ENCODE measurements around the gene TBL2. TPM values are rescaled to one million over a fixed set of nuclear protein-coding genes. Genes with fewer than 3 reads are reported as not detected.

The TBL2 gene, protein sequence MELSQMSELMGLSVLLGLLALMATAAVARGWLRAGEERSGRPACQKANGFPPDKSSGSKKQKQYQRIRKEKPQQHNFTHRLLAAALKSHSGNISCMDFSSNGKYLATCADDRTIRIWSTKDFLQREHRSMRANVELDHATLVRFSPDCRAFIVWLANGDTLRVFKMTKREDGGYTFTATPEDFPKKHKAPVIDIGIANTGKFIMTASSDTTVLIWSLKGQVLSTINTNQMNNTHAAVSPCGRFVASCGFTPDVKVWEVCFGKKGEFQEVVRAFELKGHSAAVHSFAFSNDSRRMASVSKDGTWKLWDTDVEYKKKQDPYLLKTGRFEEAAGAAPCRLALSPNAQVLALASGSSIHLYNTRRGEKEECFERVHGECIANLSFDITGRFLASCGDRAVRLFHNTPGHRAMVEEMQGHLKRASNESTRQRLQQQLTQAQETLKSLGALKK
- polyA plus RNA-seq: 10 to 100 TPM in 2 of 4 donors, 1 to 10 TPM in 2; 5.4 to 40.1 (median 19.0) TPM
- long read RNA-seq, donor 1, full-length matches to known transcripts: 17 of 17 reads
- long read RNA-seq, donor 1, partial matches to known transcripts: 0 of 17 reads
- long read RNA-seq, donor 1, other reads (novel, unspliced or antisense): 0 of 17 reads
- long read RNA-seq, donor 2, full-length matches to known transcripts: 2 of 2 reads
- long read RNA-seq, donor 2, partial matches to known transcripts: 0 of 2 reads
- long read RNA-seq, donor 2, other reads (novel, unspliced or antisense): 0 of 2 reads
- long read RNA-seq, donor 3, full-length matches to known transcripts: 4 of 4 reads
- long read RNA-seq, donor 3, partial matches to known transcripts: 0 of 4 reads
- long read RNA-seq, donor 3, other reads (novel, unspliced or antisense): 0 of 4 reads
- long read RNA-seq, donor 4, full-length matches to known transcripts: 1 of 1 reads
- long read RNA-seq, donor 4, partial matches to known transcripts: 0 of 1 reads
- long read RNA-seq, donor 4, other reads (novel, unspliced or antisense): 0 of 1 reads
- long read RNA-seq, donor 5, full-length matches to known transcripts: 2 of 7 reads
- long read RNA-seq, donor 5, partial matches to known transcripts: 5 of 7 reads
- long read RNA-seq, donor 5, other reads (novel, unspliced or antisense): 0 of 7 reads
- long read RNA-seq, donor 6, full-length matches to known transcripts: 4 of 4 reads
- long read RNA-seq, donor 6, partial matches to known transcripts: 0 of 4 reads
- long read RNA-seq, donor 6, other reads (novel, unspliced or antisense): 0 of 4 reads
- long read RNA-seq, donor 7, full-length matches to known transcripts: 8 of 8 reads
- long read RNA-seq, donor 7, partial matches to known transcripts: 0 of 8 reads
- long read RNA-seq, donor 7, other reads (novel, unspliced or antisense): 0 of 8 reads
- long read RNA-seq, donor 8: 0 reads
- long read RNA-seq, donor 9, full-length matches to known transcripts: 2 of 2 reads
- long read RNA-seq, donor 9, partial matches to known transcripts: 0 of 2 reads
- long read RNA-seq, donor 9, other reads (novel, unspliced or antisense): 0 of 2 reads
- long read RNA-seq, donor 10, full-length matches to known transcripts: 7 of 7 reads
- long read RNA-seq, donor 10, partial matches to known transcripts: 0 of 7 reads
- long read RNA-seq, donor 10, other reads (novel, unspliced or antisense): 0 of 7 reads

DNA sequence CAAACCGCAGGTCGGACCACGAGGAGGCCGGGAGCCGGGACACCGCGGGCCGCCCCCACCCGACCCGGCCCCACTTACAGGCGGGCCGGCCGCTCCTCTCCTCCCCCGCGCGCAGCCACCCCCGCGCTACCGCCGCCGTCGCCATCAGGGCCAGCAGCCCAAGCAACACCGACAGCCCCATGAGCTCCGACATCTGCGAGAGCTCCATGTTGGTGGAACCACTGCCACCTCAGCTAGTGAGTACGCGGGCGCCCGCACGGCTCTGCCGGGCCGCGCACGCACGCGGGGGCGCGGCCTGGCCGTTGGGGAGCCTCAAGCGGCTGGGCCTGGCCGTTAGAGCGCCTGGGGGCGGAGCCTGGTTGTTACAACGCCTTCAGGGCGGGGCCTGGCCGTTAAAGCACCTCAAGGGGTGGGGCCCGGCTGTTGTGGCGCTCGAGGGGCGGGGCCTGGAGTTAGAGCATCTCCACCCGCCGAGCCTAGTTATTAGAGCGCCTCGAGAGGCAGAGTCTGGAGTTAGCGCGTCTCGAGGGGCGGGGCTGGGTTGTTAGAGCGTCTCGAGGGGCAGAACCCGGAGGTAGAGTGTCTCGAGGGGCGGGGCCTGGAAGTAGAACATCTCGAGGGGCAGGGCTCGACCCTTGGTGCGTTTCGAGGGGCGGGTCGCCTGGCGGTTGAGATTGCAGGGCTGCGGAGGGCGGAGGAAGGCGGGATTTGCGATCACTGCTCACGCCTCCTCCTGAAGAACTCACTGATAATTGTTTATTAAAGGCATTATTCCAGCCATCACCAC, at the start of gene TBL2:
Gene TBL2 (minus strand): TSS at position 238 of the 787 bp plus-strand sequence. CDS start 30 bp downstream, at position 208.
- Histone ChIP-seq H3K9me3 (ENCODE audit: control insufficient read depth in 2 of 2, insufficient read depth in 1 of 2, low read depth in 1 of 2, low read length in 1 of 2) (peaks cover 0 to 2% of the 10 kb centered on the region in 2 donors), H3K36me3 (ENCODE audit: control insufficient read depth in 3 of 3, insufficient read depth in 2 of 3, low read depth in 1 of 3, low read length in 3 of 3) (peaks cover 4 to 33% (median 5%) of the 10 kb centered on the region in 3 donors), H3K27me3 (ENCODE audit: control insufficient read depth in 3 of 3, insufficient read depth in 3 of 3, low read length in 3 of 3) (no peaks in the 10 kb centered on the region), H3K27ac (ENCODE audit: low read depth in 1 of 3, low read length in 2 of 3) (peak within 1 kb of the TSS; percentile 78 to 94 (median 93)), H3K4me1 (ENCODE audit: control insufficient read depth in 3 of 3, insufficient read depth in 2 of 3, low read depth in 1 of 3, low read length in 2 of 3) (peaks cover 0 to 16% (median 7%) of the 10 kb centered on the region in 3 donors), H3K4me3 (ENCODE audit: low read depth in 1 of 3, low read length in 3 of 3) (peak within 1 kb of the TSS; percentile 82 to 99 (median 86))
- FAIRE-seq (no peak), DNase-seq (peak; percentile 99 to 100)
- 0 to 1% (median 1%) methylated on average over 52 to 75 of the region's 75 CpGs for WGBS, 3 donors

DNA sequence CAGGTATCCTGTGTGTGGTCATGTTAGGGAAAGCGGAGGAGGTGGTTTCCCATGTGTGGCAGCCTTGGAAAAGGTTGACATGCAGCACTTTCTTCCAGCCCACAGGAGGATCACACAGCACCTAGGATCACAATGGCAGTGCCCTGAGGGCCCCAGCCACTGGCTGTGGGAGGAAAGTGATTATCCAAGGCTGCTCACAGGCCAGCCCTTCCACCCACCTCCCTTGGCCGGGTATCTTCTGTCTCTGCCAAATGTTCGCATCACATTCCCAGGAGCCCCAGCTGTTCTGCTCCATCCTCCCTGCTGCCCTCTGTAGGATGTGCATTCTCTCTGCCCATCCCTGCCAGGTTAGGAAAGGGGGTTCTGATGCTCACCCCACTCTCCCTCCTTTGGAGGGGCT, 48.4 kb upstream of the TBL2 start:
- Histone ChIP-seq H3K9me3 (ENCODE audit: control insufficient read depth in 2 of 2, insufficient read depth in 1 of 2, low read depth in 1 of 2, low read length in 1 of 2) (no peaks in the 10 kb centered on the region), H3K4me1 (ENCODE audit: control insufficient read depth in 3 of 3, insufficient read depth in 2 of 3, low read depth in 1 of 3, low read length in 2 of 3) (peaks cover 0 to 6% (median 5%) of the 10 kb centered on the region in 3 donors), H3K4me3 (ENCODE audit: low read depth in 1 of 3, low read length in 3 of 3) (no peak overlapping the region), H3K27me3 (ENCODE audit: control insufficient read depth in 3 of 3, insufficient read depth in 3 of 3, low read length in 3 of 3) (peaks cover 0 to 18% (median 2%) of the 10 kb centered on the region in 3 donors), H3K27ac (ENCODE audit: low read depth in 1 of 3, low read length in 2 of 3) (no peak overlapping the region), H3K36me3 (ENCODE audit: control insufficient read depth in 3 of 3, insufficient read depth in 2 of 3, low read depth in 1 of 3, low read length in 3 of 3) (peaks cover 0 to 17% (median 0%) of the 10 kb centered on the region in 3 donors)
- DNase-seq (no peak), FAIRE-seq (no peak)
- WGBS, 3 donors: 41 to 65% (median 63%) methylated on average over 3 of the region's 3 CpGs

DNA sequence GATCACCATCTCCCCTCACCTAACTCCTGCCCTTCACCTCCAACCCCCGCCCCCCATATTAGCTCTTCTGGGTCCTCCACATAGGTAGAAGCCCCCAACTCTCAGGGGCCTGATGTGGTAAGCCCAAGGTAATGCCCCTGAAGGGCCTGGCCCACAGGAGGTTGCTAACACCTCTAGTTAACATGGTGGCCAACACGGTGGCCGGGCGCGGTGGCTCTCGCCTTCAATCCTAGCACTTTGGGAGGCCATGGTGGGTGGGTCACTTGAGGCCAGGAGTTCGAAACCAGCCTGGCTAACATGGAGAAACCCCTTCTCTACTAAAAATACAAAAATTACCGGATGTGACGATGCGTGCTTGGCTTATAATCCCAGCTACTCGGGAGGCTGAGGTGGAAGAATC, 46.9 kb upstream of the TBL2 start:
- FAIRE-seq: no peak
- no peaks in the 10 kb centered on the region for H3K9me3 ChIP-seq (ENCODE audit: control insufficient read depth in 2 of 2, insufficient read depth in 1 of 2, low read depth in 1 of 2, low read length in 1 of 2)
- peaks cover 0 to 6% (median 5%) of the 10 kb centered on the region in 3 donors for H3K4me1 ChIP-seq (ENCODE audit: control insufficient read depth in 3 of 3, insufficient read depth in 2 of 3, low read depth in 1 of 3, low read length in 2 of 3)
- H3K36me3 ChIP-seq (ENCODE audit: control insufficient read depth in 3 of 3, insufficient read depth in 2 of 3, low read depth in 1 of 3, low read length in 3 of 3): peaks cover 0 to 25% (median 0%) of the 10 kb centered on the region in 3 donors
- no peak overlapping the region for H3K27ac ChIP-seq (ENCODE audit: low read depth in 1 of 3, low read length in 2 of 3)
- no peak overlapping the region for H3K4me3 ChIP-seq (ENCODE audit: low read depth in 1 of 3, low read length in 3 of 3)
- DNase-seq: no peak
- WGBS, 3 donors: 92 to 94% (median 93%) methylated on average over 11 of the region's 11 CpGs
- H3K27me3 ChIP-seq (ENCODE audit: control insufficient read depth in 3 of 3, insufficient read depth in 3 of 3, low read length in 3 of 3): peaks cover 0 to 21% (median 2%) of the 10 kb centered on the region in 3 donors

DNA sequence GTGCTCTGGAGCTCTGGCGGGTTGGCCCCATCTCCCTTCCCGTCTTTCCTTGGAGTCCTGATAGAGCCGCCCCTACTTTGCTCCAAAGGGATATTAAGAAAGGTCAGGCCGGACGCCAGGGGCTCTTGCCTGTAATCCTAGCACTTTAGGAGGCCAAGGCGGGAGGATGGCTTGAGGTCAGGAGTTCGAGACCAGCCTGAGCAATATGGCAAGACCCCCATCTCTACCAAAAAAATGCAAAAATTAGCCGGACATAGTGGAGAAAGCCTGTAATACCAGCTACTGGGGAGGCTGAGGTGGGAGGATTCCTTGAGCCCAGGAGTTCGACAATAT, 46.3 kb upstream of the TBL2 start:
- Histone ChIP-seq H3K4me3 (ENCODE audit: low read depth in 1 of 3, low read length in 3 of 3) (peak overlapping the region in 1 of 3 donors; percentile 17), H3K36me3 (ENCODE audit: control insufficient read depth in 3 of 3, insufficient read depth in 2 of 3, low read depth in 1 of 3, low read length in 3 of 3) (peaks cover 0 to 28% (median 0%) of the 10 kb centered on the region in 3 donors), H3K27me3 (ENCODE audit: control insufficient read depth in 3 of 3, insufficient read depth in 3 of 3, low read length in 3 of 3) (peaks cover 0 to 21% (median 2%) of the 10 kb centered on the region in 3 donors), H3K4me1 (ENCODE audit: control insufficient read depth in 3 of 3, insufficient read depth in 2 of 3, low read depth in 1 of 3, low read length in 2 of 3) (peaks cover 0 to 6% (median 5%) of the 10 kb centered on the region in 3 donors), H3K27ac (ENCODE audit: low read depth in 1 of 3, low read length in 2 of 3) (no peak overlapping the region), H3K9me3 (ENCODE audit: control insufficient read depth in 2 of 2, insufficient read depth in 1 of 2, low read depth in 1 of 2, low read length in 1 of 2) (no peaks in the 10 kb centered on the region)
- 23 to 40% (median 27%) methylated on average over 9 of the region's 9 CpGs for WGBS, 3 donors
- DNase-seq (no peak), FAIRE-seq (no peak)

DNA sequence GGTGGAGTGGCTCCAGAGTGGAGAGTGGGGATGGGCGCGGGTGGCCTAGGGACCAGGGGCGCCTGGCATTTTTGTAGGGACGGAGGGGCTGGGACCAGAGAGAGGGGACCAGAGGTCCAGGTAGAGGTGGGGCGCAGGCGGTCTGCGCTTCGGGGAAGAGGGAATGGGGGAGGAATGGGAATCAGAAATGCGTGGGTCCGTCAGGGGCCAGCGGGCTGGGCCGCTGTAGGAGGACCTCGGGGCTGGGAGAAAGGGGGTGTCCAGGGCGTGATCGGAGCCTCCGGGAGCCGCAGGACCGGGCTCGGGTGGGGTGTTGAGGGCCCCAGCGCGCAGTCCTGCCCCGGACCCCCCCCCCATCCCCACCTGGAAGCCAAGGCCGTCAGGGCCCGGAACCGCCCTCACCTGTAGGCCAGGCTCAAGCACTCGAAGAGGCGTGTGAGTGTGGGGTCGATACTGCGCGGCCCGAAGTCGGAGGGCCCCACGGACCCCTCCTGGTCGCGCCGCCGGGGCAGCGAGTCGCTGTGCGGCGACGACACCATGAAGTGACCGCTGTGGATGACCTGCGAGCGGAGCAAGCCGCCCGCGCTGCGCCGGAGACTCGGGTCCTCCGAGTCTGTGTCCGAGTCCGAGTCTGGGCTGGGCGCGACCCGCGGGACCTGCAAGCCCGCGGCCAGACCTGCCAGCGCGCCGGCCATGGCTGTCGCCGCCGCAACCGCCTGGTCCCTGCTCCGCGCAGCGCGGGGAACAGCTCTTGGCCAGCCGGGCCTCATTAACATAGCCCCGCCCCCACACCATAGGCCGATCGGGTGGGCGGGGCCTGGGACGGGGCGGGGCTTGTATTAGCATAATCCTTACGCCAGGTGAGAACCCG, 45.7 kb upstream of the TBL2 start, which contains the start of gene MLXIPL:
Gene MLXIPL (minus strand): TSS at position 725 of the 871 bp plus-strand sequence. CDS start 30 bp downstream, at position 695.
- Histone ChIP-seq H3K27ac (ENCODE audit: low read depth in 1 of 3, low read length in 2 of 3) (peak within 1 kb of the TSS; percentile 46 to 87 (median 71)), H3K9me3 (ENCODE audit: control insufficient read depth in 2 of 2, insufficient read depth in 1 of 2, low read depth in 1 of 2, low read length in 1 of 2) (no peaks in the 10 kb centered on the region), H3K36me3 (ENCODE audit: control insufficient read depth in 3 of 3, insufficient read depth in 2 of 3, low read depth in 1 of 3, low read length in 3 of 3) (peaks cover 0 to 28% (median 0%) of the 10 kb centered on the region in 3 donors), H3K27me3 (ENCODE audit: control insufficient read depth in 3 of 3, insufficient read depth in 3 of 3, low read length in 3 of 3) (peaks cover 0 to 21% (median 2%) of the 10 kb centered on the region in 3 donors), H3K4me1 (ENCODE audit: control insufficient read depth in 3 of 3, insufficient read depth in 2 of 3, low read depth in 1 of 3, low read length in 2 of 3) (peaks cover 0 to 6% (median 5%) of the 10 kb centered on the region in 3 donors), H3K4me3 (ENCODE audit: low read depth in 1 of 3, low read length in 3 of 3) (peak within 1 kb of the TSS; percentile 37 to 76 (median 72))
- 3 to 7% (median 4%) methylated on average over 50 to 80 of the region's 80 CpGs for WGBS, 3 donors
- DNase-seq (peak; percentile 94), FAIRE-seq (no peak)

DNA sequence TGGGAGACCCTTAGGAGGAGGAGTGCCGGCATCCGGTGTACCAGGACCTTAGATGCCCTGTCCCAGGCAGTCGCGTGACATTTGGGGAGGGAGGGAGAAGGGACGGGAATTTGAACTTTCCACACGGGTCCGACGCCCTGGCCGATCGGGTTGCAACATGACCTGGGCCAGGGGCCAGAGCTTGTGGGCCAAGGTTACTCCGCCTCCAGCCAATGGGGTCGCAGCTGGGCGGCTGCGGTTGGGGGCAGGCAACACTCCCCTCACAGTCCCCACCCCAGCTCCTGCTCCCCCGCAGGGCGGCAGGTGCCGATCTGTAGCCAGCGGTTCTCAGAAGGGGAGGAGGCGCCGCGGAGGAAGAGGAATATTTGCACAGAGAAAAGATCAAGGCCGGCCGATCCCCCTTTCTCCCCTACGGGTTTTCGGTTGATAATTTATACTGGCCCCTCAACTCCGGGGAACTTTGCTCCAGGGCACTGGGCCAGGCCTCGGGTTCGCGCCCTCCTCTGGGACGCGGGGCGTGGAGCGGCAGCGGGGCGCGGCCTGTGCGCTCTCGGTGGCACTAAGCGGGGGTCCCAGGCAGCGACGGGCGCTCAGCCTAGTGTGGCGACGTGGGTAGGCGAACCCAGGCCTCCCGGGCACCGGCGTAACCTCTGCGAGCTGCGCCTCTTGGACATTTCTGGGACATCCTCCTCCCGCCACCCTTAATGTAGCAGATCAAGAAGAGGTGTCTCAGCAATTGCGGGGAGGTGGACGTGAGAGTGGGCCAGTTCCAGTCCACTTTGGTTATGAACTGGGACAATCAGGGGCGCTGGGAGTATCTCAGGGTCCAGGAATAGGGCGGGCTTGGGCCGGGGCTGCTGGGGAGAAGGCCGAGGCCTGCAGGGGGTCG, 44.8 kb upstream of the TBL2 start:
- FAIRE-seq: no peak
- Histone ChIP-seq H3K9me3 (ENCODE audit: control insufficient read depth in 2 of 2, insufficient read depth in 1 of 2, low read depth in 1 of 2, low read length in 1 of 2) (no peaks in the 10 kb centered on the region), H3K27ac (ENCODE audit: low read depth in 1 of 3, low read length in 2 of 3) (peak overlapping the region; percentile 46 to 87 (median 71)), H3K4me1 (ENCODE audit: control insufficient read depth in 3 of 3, insufficient read depth in 2 of 3, low read depth in 1 of 3, low read length in 2 of 3) (peaks cover 0 to 6% (median 5%) of the 10 kb centered on the region in 3 donors), H3K4me3 (ENCODE audit: low read depth in 1 of 3, low read length in 3 of 3) (peak overlapping the region in 2 of 3 donors; percentile 72 to 76), H3K36me3 (ENCODE audit: control insufficient read depth in 3 of 3, insufficient read depth in 2 of 3, low read depth in 1 of 3, low read length in 3 of 3) (peaks cover 0 to 35% (median 0%) of the 10 kb centered on the region in 3 donors), H3K27me3 (ENCODE audit: control insufficient read depth in 3 of 3, insufficient read depth in 3 of 3, low read length in 3 of 3) (peaks cover 0 to 21% (median 2%) of the 10 kb centered on the region in 3 donors)
- 1 to 4% (median 3%) methylated on average over 47 to 58 of the region's 58 CpGs for WGBS, 3 donors
- DNase-seq: peak; percentile 71 to 78
